Muscle layer of colon (tissue), 2 donors: ENCODE results near the gene RPTOR.

ENCODE experiments used
- H3K27ac ChIP-seq: one replicate; pipeline ENCODE4 v1.7.0; 2013; ENCODE audit warnings: low read depth, mild to moderate bottlenecking, low read length, moderate library complexity
- H3K27me3 ChIP-seq, 2 donors: one replicate each; pipeline ENCODE4 v1.7.0; 2013; ENCODE audit warnings: low read length in 2 of 2, mild to moderate bottlenecking in 2 of 2; ENCODE audit not compliant: insufficient read depth in 2 of 2, control insufficient read depth in 1 of 2
- H3K36me3 ChIP-seq: one replicate; pipeline ENCODE4 v1.7.0; 2013; ENCODE audit warnings: mild to moderate bottlenecking, low read length; ENCODE audit not compliant: insufficient read depth
- H3K4me1 ChIP-seq: one replicate; pipeline ENCODE4 v1.7.0; 2013; ENCODE audit warnings: mild to moderate bottlenecking, low read length; ENCODE audit not compliant: insufficient read depth
- H3K4me3 ChIP-seq, 2 donors: one replicate each; pipeline ENCODE4 v1.7.0; 2013; ENCODE audit warnings: low read length in 2 of 2, low read depth in 1 of 2, mild to moderate bottlenecking in 1 of 2, moderate library complexity in 1 of 2
- H3K9ac ChIP-seq: one replicate; pipeline ENCODE4 v1.7.0; 2013; ENCODE audit warnings: low read length
- H3K9me3 ChIP-seq: one replicate; pipeline ENCODE4 v1.7.0; 2013; ENCODE audit warnings: mild to moderate bottlenecking, low read length
- donor health status: abdominal sarcoma.
- donor health status: Adenocarcinoma of cecum.

RPTOR gene

GRCh38 chr17:80950466-80951120, 406.0 kb downstream of the RPTOR start:
- no peak overlapping the region for H3K9ac ChIP-seq
- H3K4me1 ChIP-seq: no peaks in the 10 kb centered on the region
- H3K27me3 ChIP-seq: no peaks in the 10 kb centered on the region
- H3K27ac ChIP-seq: no peak overlapping the region
- H3K36me3 ChIP-seq: peaks cover 29% of the 10 kb centered on the region
- H3K4me3 ChIP-seq: no peak overlapping the region
- H3K9me3 ChIP-seq: no peaks in the 10 kb centered on the region

GRCh38 chr17:80951121-80952090, 406.8 kb downstream of the RPTOR start:
- Histone ChIP-seq H3K27ac (no peak overlapping the region), H3K9ac (no peak overlapping the region), H3K36me3 (peaks cover 26% of the 10 kb centered on the region), H3K9me3 (no peaks in the 10 kb centered on the region), H3K4me1 (no peaks in the 10 kb centered on the region), H3K27me3 (no peaks in the 10 kb centered on the region), H3K4me3 (no peak overlapping the region)

- Histone ChIP-seq H3K36me3 (peaks cover 19% of the 10 kb centered on the region), H3K4me3 (no peak overlapping the region), H3K27ac (no peak overlapping the region), H3K9me3 (no peaks in the 10 kb centered on the region), H3K4me1 (no peaks in the 10 kb centered on the region), H3K9ac (no peak overlapping the region), H3K27me3 (no peaks in the 10 kb centered on the region)
Measured at GRCh38 chr17:80952291-80952690, 407.7 kb downstream of the RPTOR start.

GRCh38 chr17:80953471-80954315, 409.1 kb downstream of the RPTOR start:
- no peaks in the 10 kb centered on the region for H3K9me3 ChIP-seq
- H3K4me1 ChIP-seq: peaks cover 2% of the 10 kb centered on the region
- H3K9ac ChIP-seq: no peak overlapping the region
- H3K4me3 ChIP-seq: no peak overlapping the region
- peaks cover 7% of the 10 kb centered on the region for H3K36me3 ChIP-seq
- H3K27ac ChIP-seq: no peak overlapping the region
- H3K27me3 ChIP-seq: no peaks in the 10 kb centered on the region

GRCh38 chr17:80955078-80955477, 410.4 kb downstream of the RPTOR start:
- H3K36me3 ChIP-seq: peaks cover 7% of the 10 kb centered on the region
- no peaks in the 10 kb centered on the region for H3K27me3 ChIP-seq
- no peak overlapping the region for H3K4me3 ChIP-seq
- H3K4me1 ChIP-seq: peaks cover 14% of the 10 kb centered on the region
- H3K9me3 ChIP-seq: no peaks in the 10 kb centered on the region
- no peak overlapping the region for H3K27ac ChIP-seq
- no peak overlapping the region for H3K9ac ChIP-seq

- no peak overlapping the region for H3K4me3 ChIP-seq
- H3K9ac ChIP-seq: no peak overlapping the region
- H3K27me3 ChIP-seq: no peaks in the 10 kb centered on the region
- H3K36me3 ChIP-seq: peaks cover 7% of the 10 kb centered on the region
- peaks cover 21% of the 10 kb centered on the region for H3K4me1 ChIP-seq
- H3K27ac ChIP-seq: no peak overlapping the region
- no peaks in the 10 kb centered on the region for H3K9me3 ChIP-seq
Measured at GRCh38 chr17:80955671-80956280, 411.1 kb downstream of the RPTOR start.

- no peaks in the 10 kb centered on the region for H3K27me3 ChIP-seq
Measured at GRCh38 chr17:80956321-80957190, 411.9 kb downstream of the RPTOR start.

GRCh38 chr17:80957461-80957941, 412.9 kb downstream of the RPTOR start:
- no peak overlapping the region for H3K9ac ChIP-seq
- no peaks in the 10 kb centered on the region for H3K36me3 ChIP-seq
- no peaks in the 10 kb centered on the region for H3K27me3 ChIP-seq
- H3K9me3 ChIP-seq: no peaks in the 10 kb centered on the region
- no peak overlapping the region for H3K4me3 ChIP-seq
- no peak overlapping the region for H3K27ac ChIP-seq
- H3K4me1 ChIP-seq: peaks cover 39% of the 10 kb centered on the region

More at GRCh38 chr17:80956321-80957190, 411.9 kb downstream of the RPTOR start:
- Histone ChIP-seq H3K9me3 (no peaks in the 10 kb centered on the region), H3K9ac (no peak overlapping the region), H3K4me3 (no peak overlapping the region), H3K4me1 (peaks cover 29% of the 10 kb centered on the region), H3K36me3 (no peaks in the 10 kb centered on the region), H3K27ac (no peak overlapping the region)

GRCh38 chr17:80959330-80960036, 414.8 kb downstream of the RPTOR start:
- peak overlapping the region; percentile 97 for H3K27ac ChIP-seq
- peak overlapping the region; percentile 56 for H3K9ac ChIP-seq
- H3K4me1 ChIP-seq: peaks cover 41% of the 10 kb centered on the region
- no peak overlapping the region for H3K4me3 ChIP-seq
- H3K27me3 ChIP-seq: no peaks in the 10 kb centered on the region
- H3K36me3 ChIP-seq: no peaks in the 10 kb centered on the region
- H3K9me3 ChIP-seq: no peaks in the 10 kb centered on the region
